Psoas muscle (tissue), 8 donors: Measurements from ENCODE around the gene STAT6. TPM values are rescaled to one million over a fixed set of nuclear protein-coding genes. Genes with fewer than 3 reads are reported as not detected.

Experiments
- ATAC-seq, 4 donors: fragments of 200-7000 bp; cut with Tn5 transposase; one replicate each; pipeline ENCODE4 v1.9.1; 2020; ENCODE audit warnings: moderate library complexity in 3 of 4, mild to moderate bottlenecking in 2 of 4
- DNase-seq, 2 donors: peaks; one replicate each; pipeline ENCODE4 v3.0.0-alpha.2; 2020
- H3K27ac ChIP-seq: fragments of 200-600 bp; one replicate; pipeline ENCODE4 v1.8.0; 2022
- H3K27me3 ChIP-seq, 3 donors: fragments of 200-600 bp in 1 of 3; one replicate each; pipeline versions ENCODE4 v1.6.1 to v1.8.0; 2013 to 2022; ENCODE audit warnings: low read length in 2 of 3, mild to moderate bottlenecking in 2 of 3, moderate library complexity in 1 of 3; ENCODE audit not compliant: insufficient read depth in 3 of 3
- H3K36me3 ChIP-seq, 2 donors: fragments of 200-600 bp in 1 of 2; one replicate each; pipeline versions ENCODE4 v1.6.1 to v1.8.0; 2013 to 2022; ENCODE audit warnings: low read depth in 1 of 2, mild to moderate bottlenecking in 1 of 2, moderate library complexity in 1 of 2; ENCODE audit not compliant: insufficient read depth in 1 of 2
- H3K4me1 ChIP-seq: fragments of 200-600 bp; one replicate; pipeline ENCODE4 v1.8.0; 2022
- H3K4me3 ChIP-seq: fragments of 200-600 bp; one replicate; pipeline ENCODE4 v1.8.0; 2022; ENCODE audit warnings: mild to moderate bottlenecking
- H3K9me3 ChIP-seq: fragments of 200-600 bp; one replicate; pipeline ENCODE4 v1.8.0; 2022
- CTCF ChIP-seq: fragments of 200-600 bp; IDR thresholded peaks from one replicate; pipeline ENCODE4 v1.8.0; 2022; ENCODE audit warnings: antibody characterized with exemption
- WGBS, 3 donors: extraction: QIAGEN DNeasy Blood & Tissue Kit; methylation state at CpG; one replicate each; pipeline versions ENCODE4 v1.1.6 to v1.1.7; 2013; 5-methylcytosine and 5-hydroxymethylcytosine counted together
- intact Hi-C, 2 donors: fragments of 100-400 bp; cut with DNase I; formaldehyde crosslinking; loops; one replicate each; pipeline versions ENCODE4 v1.11.0 to v1.14.2; 2022
- polyA plus RNA-seq, 3 donors: library from polyadenylated mRNA; stranded (reverse); fragments of 200-250 nt; gene quantifications; one replicate each; pipeline ENCODE4 v1.2.3, GENCODE V29; 2013
- total RNA-seq, 4 donors: library from RNA; stranded (reverse); fragmentation: NEBNext Ultra II Directional in 2 of 4; extraction: Animal tissue kit (Norgen Biotek cat#: 25700) in 2 of 4; gene quantifications; one replicate each; pipeline versions ENCODE4 v1.2.1 to v1.2.4, GENCODE V29; 2021 to 2023
- donor health status: healthy with polysubstance abuse.
- donor health status: DM: no; HTN: no; CAD: no; lungs with moderate emphysema.
- donor health status: Bipolar disorder and iron deficiency.
- donor health status: healthy.
- donor health status: DM: yes; HTN: yes; CAD: no.
- donor health status: DM: no; HTN: no; CAD: no.
- donor health status: DM: no; HTN: no; CAD: no.
- donor health status: DM: yes; HTN: yes; CAD: no.

Gene STAT6
- total and polyA plus RNA-seq, 7 donors = 10.4 to 27.7 (median 14.1) TPM

- no peaks in the 10 kb centered on the region for H3K4me1 ChIP-seq
- ATAC-seq (no peak), DNase-seq (no peak)
- WGBS, 3 donors = 78 to 81% (median 78%) methylated on average over 6 of the region's 6 CpGs
- no peaks in the 10 kb centered on the region for H3K27me3 ChIP-seq
- H3K9me3 ChIP-seq = no peaks in the 10 kb centered on the region
- intact Hi-C loops = no loop called here
- H3K36me3 ChIP-seq = peaks cover 0 to 23% of the 10 kb centered on the region in 2 donors
- TF ChIP-seq CTCF = no peak
- no peak overlapping the region for H3K27ac ChIP-seq
- no peak overlapping the region for H3K4me3 ChIP-seq
Observed at GRCh38 chr12:57139796-57140649, 28.9 kb upstream of the STAT6 start.

- DNase-seq (peak; percentile 91 to 94), ATAC-seq (peak; percentile 50 to 70 (median 66))
- no peak for TF ChIP-seq CTCF
- no peaks in the 10 kb centered on the region for H3K27me3 ChIP-seq
- peaks cover 0 to 10% of the 10 kb centered on the region in 2 donors for H3K36me3 ChIP-seq
- intact Hi-C loops = no loop called here
- H3K4me1 ChIP-seq = no peaks in the 10 kb centered on the region
- H3K9me3 ChIP-seq = no peaks in the 10 kb centered on the region
- WGBS, 3 donors = 53 to 59% (median 57%) methylated on average over 13 of the region's 13 CpGs
- no peak overlapping the region for H3K4me3 ChIP-seq
- H3K27ac ChIP-seq = peak overlapping the region; percentile 30
Observed at GRCh38 chr12:57138526-57139272, 27.5 kb upstream of the STAT6 start.

- Histone ChIP-seq H3K27me3 (no peaks in the 10 kb centered on the region), H3K4me3 (peak overlapping the region; percentile 28), H3K27ac (peak overlapping the region; percentile 61), H3K4me1 (peaks cover 8% of the 10 kb centered on the region), H3K36me3 (no peaks in the 10 kb centered on the region), H3K9me3 (no peaks in the 10 kb centered on the region)
- intact Hi-C loops = no loop called here
- DNase-seq (peak; percentile 83 to 89), ATAC-seq (peak; percentile 36 to 68 (median 46))
- 27 to 35% (median 35%) methylated on average over 11 to 18 of the region's 18 CpGs for WGBS, 3 donors
- no peak for TF ChIP-seq CTCF
Observed at GRCh38 chr12:57135527-57136326, 24.6 kb upstream of the STAT6 start.

GRCh38 chr12:57134949-57135348, 23.8 kb upstream of the STAT6 start:
- no peak for ATAC-seq
- no peaks in the 10 kb centered on the region for H3K27me3 ChIP-seq
- no peaks in the 10 kb centered on the region for H3K9me3 ChIP-seq
- H3K4me3 ChIP-seq = no peak overlapping the region
- no peak for DNase-seq
- intact Hi-C loops = no loop called here
- no peaks in the 10 kb centered on the region for H3K36me3 ChIP-seq
- peaks cover 8% of the 10 kb centered on the region for H3K4me1 ChIP-seq
- 59 to 77% (median 69%) methylated on average over 9 of the region's 9 CpGs for WGBS, 3 donors
- no peak for TF ChIP-seq CTCF
- peak overlapping the region; percentile 61 for H3K27ac ChIP-seq
